Heart left ventricle (tissue), 13 donors: ENCODE data around the gene PKLR.

ENCODE experiments used
- POLR2A ChIP-seq, 2 donors: fragments of 450-650 bp; IDR thresholded peaks; one replicate each; pipeline ENCODE4 v1.6.1; 2017; ENCODE audit warnings: antibody characterized with exemption in 2 of 2, mild to moderate bottlenecking in 2 of 2, moderate library complexity in 2 of 2
- TF ChIP-seq, protein P1 (sequence below), 12 donors: fragments of 200-600 bp; sonication (generic) in 4 of 12; IDR thresholded peaks; one replicate each; pipeline versions ENCODE4 v1.5.0 to v1.8.0; 2018 to 2022; ENCODE audit warnings: antibody characterized with exemption in 12 of 12, mild to moderate bottlenecking in 5 of 12
- donor health status: ischemic (EF 13 %, LVEDD 7.1; RV severe dilation, severe dysfunction).
- donor health status: DM: no; HTN: yes; CAD: no.
- donor health status: DM: no; HTN: no; CAD: no.
- donor health status: ischemic (EF 25% LVEDD 6.9; RV normal size, moderate dysfunction).
- donor health status: ischemic (EF 25% LVEDD 5.7; RV mildly dilated, moderate dysfunction).
- donor health status: ischemic (EF 35%, LVEDD 5.7; RV mildly dilated, moderate dysfunction).
- donor health status: nonischemic (EF 11% LVEDD 7.7; RV severe dilation, severe dysfunction).
- donor health status: DM: yes; HTN: yes; CAD: no.
- donor health status: PGD.
- donor health status: ischemic (EF 29% LVEDD 5.4; RV normal size, mild dysfunction).
- donor health status: nonischemic (EF 23%, LVEDD 6.1; RV moderate dilation, normal function).

DNA sequence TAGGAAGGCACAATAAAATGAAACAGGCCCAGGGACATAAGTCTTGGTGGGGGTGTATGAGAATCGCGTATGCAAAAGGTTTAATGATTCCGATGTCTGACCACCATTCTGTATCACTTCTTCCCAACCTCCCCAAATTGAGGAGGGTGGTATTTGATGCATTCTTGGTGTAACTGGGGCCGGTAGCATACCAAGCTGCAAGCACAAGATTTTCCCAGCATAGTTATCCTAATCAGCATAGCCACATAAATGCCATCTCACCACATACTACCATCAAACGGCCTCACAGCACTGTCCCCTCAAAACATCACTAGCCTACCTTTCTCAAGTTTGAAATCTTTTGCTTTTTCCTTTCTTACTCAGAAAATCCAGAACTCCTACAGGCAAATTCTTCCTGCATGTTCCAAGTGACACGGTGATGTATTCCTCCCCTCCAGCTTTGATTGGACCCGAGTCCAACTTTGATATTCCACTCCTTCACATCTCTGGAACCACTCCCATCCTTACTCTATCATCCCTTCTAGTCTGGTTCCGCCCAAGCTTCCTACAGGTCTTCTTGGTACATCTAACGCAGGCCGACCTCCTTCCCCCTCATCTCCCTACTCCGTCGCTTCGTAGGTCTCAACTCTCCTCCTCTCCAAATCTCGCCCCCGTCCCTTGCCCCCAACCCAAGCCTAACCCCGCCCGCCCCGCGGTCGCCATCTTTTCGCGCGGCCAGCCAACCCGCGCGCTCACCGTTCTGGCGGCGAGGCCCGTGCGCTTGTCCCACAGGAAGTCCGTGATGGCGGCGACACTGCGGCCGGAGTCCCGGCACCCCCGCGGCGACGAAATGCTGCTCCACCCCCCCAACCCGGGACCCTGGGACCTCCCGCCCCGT lies 28.5 kb downstream of the PKLR start:
- TF ChIP-seq POLR2A (IDR thresholded peaks at IDR 0.05): no peak
- TF ChIP-seq, protein P1, sequence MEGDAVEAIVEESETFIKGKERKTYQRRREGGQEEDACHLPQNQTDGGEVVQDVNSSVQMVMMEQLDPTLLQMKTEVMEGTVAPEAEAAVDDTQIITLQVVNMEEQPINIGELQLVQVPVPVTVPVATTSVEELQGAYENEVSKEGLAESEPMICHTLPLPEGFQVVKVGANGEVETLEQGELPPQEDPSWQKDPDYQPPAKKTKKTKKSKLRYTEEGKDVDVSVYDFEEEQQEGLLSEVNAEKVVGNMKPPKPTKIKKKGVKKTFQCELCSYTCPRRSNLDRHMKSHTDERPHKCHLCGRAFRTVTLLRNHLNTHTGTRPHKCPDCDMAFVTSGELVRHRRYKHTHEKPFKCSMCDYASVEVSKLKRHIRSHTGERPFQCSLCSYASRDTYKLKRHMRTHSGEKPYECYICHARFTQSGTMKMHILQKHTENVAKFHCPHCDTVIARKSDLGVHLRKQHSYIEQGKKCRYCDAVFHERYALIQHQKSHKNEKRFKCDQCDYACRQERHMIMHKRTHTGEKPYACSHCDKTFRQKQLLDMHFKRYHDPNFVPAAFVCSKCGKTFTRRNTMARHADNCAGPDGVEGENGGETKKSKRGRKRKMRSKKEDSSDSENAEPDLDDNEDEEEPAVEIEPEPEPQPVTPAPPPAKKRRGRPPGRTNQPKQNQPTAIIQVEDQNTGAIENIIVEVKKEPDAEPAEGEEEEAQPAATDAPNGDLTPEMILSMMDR (IDR thresholded peaks at IDR 0.05): no peak
